ENCODE data around the gene ERCC1. TPM values are rescaled to one million over a fixed set of nuclear protein-coding genes. Genes with fewer than 3 reads are reported as not detected.

ERCC1 gene
- polyA plus RNA-seq, 2 of the 4 experiments (the other 2 are of a cell fraction), result 81.7 to 93.0 TPM

DNA sequence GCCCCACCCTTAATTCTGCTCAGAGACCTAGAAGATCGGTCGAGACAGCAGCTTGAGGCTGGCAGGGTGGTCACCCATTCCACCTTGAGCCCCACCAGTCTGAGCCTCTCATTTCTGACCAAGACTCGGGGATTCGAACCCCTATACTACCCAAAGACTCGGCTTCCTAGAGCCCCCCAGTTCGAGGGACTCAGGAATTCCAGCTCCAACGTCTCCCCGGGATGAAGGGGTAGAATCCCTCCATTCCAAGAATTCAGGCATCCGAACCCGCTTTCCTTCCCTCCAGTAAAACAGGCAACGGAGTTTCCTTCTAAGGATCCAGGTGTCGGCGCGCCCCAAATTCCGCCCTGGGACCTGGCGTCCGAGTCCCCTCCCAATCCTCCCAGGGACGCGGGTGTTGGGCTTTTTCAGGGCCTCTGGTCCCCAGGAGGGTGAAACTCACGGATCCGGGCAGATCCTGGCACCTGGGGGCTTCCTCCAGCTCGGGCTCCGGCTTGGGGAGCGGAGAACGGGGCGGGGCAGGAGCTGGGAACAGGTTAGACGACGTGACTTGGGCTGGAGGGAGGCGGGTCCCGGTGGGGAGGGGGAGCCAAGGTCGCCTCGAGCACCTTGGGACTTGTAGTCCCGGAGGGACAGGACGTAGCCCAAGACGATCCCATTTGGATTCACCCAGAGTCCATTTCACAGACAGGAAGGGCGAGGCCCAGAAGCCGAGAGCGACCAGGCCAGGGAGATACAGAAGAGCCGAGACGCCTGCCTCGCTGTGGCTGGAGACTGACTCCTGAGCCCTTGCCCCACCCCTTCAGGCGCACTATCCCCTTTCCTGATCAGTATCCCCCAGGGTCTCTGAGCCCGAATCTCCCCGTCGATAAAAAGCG lies 18.9 kb downstream of the ERCC1 start, which contains the start of gene PPP1R13L:
PPP1R13L (minus strand) TSS at position 513 of the 878 bp plus-strand sequence. CDS start 6,751 bp downstream, outside the sequence.
- ChIA-PET POLR2A (interaction anchor here (1.4 to 1.8 kb wide), 4 partner anchors 19 to 81 kb away, joined by 3 to 5 read pairs (median 4); partner anchors contain the start of gene ERCC1), CTCF (interaction anchor here (0.6 to 6.3 kb wide), 23 partner anchors 10 to 501 kb away, joined by 3 to 99 read pairs (median 6); partner anchors contain the start of genes BLOC1S3, ERCC1, FOSB and TRAPPC6A)
- Histone ChIP-seq H3K9me3 (no peaks in the 10 kb centered on the region), H3K4me3 (peak within 1 kb of the TSS; percentile 66), H3K4me2 (peak within 1 kb of the TSS; percentile 86), H3K27ac (peak within 1 kb of the TSS; percentile 94 to 96), H3K4me1 (peaks cover 39% of the 10 kb centered on the region)
- TF ChIP-seq CHD4 (IDR thresholded peaks at IDR 0.05; ENCODE audit: borderline replicate concordance) (peak; percentile 93), KDM1A (IDR thresholded peaks at IDR 0.05; ENCODE audit: low read depth) (peak; percentile 99), NPAS2 (CRISPR knock-in tag; IDR thresholded peaks at IDR 0.05; ENCODE audit: borderline replicate concordance) (no peak), RCOR1 (IDR thresholded peaks at IDR 0.05; ENCODE audit: low read depth, low read length) (peak; percentile 97), HOXB5 (CRISPR knock-in tag; IDR thresholded peaks at IDR 0.05) (0 out of 2 replicates have a peak, but pooled peaks have one; percentile 15), TFCP2L1 (CRISPR knock-in tag; IDR thresholded peaks at IDR 0.05) (peak; percentile 84; the same call in 1 of the 2 replicates), HDAC2 (IDR thresholded peaks at IDR 0.05) (peak; percentile 83), JUN (IDR thresholded peaks at IDR 0.05) (peak; percentile 16 to 35; a peak in 2 of 5 replicates)
- TF ChIP-seq, protein P1, sequence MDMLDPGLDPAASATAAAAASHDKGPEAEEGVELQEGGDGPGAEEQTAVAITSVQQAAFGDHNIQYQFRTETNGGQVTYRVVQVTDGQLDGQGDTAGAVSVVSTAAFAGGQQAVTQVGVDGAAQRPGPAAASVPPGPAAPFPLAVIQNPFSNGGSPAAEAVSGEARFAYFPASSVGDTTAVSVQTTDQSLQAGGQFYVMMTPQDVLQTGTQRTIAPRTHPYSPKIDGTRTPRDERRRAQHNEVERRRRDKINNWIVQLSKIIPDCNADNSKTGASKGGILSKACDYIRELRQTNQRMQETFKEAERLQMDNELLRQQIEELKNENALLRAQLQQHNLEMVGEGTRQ (IDR thresholded peaks at IDR 0.05), result no peak
- DNase-seq (ENCODE audit: low read depth in 1 of 2, low spot score in 1 of 2) (peak; percentile 95 to 96), ATAC-seq (peak; percentile 41 to 63), FAIRE-seq (no peak)
- 5% methylated on average over 40 of the region's 46 CpGs for WGBS (ENCODE audit: missing lambda C conversion rate)

DNA sequence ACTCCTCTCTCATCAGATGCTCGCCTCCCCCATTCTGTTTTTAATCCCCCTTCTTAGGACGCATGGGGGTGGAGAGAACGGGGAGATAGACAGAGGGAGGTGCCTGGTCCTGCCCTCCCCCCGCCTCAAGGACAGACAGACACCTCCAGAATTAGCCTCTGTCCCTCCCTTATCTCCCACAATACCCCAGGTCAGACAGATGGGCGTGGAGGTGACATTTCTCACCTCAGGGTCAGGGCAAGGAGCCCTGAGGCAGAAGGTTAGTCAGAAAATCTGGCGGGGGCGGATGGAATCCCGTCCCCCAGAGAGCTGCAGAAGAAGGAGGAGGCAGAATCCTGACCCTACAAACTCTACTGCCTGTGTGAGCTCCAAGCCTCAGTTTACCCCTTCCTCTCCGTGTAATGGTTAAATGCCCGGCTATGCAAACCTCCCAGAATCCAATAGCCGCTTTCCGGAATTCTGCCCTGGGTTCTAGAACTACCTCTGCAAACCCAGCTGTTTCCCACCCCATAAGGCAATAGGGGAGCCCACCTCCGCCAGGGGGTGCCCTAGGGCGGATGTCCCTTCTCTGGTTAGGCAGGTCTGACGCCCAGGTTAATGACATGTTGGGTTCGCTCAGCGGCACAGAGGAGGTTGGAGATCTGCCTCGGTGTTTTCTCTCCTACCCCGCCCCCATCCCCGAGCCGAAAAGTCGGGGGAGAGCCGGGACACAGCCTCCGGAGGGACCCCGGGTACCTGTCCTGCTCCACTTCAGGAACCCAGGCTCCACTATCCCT lies 19.7 kb downstream of the ERCC1 start:
- FAIRE-seq, result no peak
- POLR2A ChIA-PET, result interaction anchor here (0.6 to 1.8 kb wide), 6 partner anchors 20 to 81 kb away, joined by 3 to 5 read pairs (median 4); partner anchors contain the start of gene ERCC1
- CTCF ChIA-PET, result interaction anchor here (0.6 to 6.3 kb wide), 30 partner anchors 11 to 500 kb away, joined by 3 to 99 read pairs (median 6); partner anchors contain the start of genes BLOC1S3, ERCC1, FOSB and TRAPPC6A
- Histone ChIP-seq H3K4me2 (peak overlapping the region; percentile 86), H3K9me3 (no peaks in the 10 kb centered on the region), H3K4me3 (peak overlapping the region; percentile 66), H3K27ac (peak overlapping the region; percentile 94 to 96), H3K4me1 (peaks cover 39% of the 10 kb centered on the region)
- DNase-seq (ENCODE audit: low read depth in 1 of 2, low spot score in 1 of 2), result peak; percentile 80 to 95
- ATAC-seq, result peak; percentile 12 to 35; a peak in 3 of 6 replicates
- WGBS (ENCODE audit: missing lambda C conversion rate), result 17% methylated on average over 22 of the region's 25 CpGs
- TF ChIP-seq RCOR1 (IDR thresholded peaks at IDR 0.05; ENCODE audit: low read depth, low read length) (no peak), RAD21 (conservative IDR thresholded peaks at IDR 0.05 in 1 of 2, IDR thresholded peaks at IDR 0.05 in 1 of 2) (peak; percentile 31 to 50; a peak in 3 of 5 replicates), SMC3 (IDR thresholded peaks at IDR 0.05) (peak; percentile 56), SREBF2 (IDR thresholded peaks at IDR 0.05) (no peak)
- TF ChIP-seq, protein P2, sequence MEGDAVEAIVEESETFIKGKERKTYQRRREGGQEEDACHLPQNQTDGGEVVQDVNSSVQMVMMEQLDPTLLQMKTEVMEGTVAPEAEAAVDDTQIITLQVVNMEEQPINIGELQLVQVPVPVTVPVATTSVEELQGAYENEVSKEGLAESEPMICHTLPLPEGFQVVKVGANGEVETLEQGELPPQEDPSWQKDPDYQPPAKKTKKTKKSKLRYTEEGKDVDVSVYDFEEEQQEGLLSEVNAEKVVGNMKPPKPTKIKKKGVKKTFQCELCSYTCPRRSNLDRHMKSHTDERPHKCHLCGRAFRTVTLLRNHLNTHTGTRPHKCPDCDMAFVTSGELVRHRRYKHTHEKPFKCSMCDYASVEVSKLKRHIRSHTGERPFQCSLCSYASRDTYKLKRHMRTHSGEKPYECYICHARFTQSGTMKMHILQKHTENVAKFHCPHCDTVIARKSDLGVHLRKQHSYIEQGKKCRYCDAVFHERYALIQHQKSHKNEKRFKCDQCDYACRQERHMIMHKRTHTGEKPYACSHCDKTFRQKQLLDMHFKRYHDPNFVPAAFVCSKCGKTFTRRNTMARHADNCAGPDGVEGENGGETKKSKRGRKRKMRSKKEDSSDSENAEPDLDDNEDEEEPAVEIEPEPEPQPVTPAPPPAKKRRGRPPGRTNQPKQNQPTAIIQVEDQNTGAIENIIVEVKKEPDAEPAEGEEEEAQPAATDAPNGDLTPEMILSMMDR (IDR thresholded peaks at IDR 0.05), result peak; percentile 77
- TF ChIP-seq, protein P3, sequence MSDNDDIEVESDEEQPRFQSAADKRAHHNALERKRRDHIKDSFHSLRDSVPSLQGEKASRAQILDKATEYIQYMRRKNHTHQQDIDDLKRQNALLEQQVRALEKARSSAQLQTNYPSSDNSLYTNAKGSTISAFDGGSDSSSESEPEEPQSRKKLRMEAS (IDR thresholded peaks at IDR 0.05), result peak; percentile 46; the same call in 1 of the 2 replicates

DNA sequence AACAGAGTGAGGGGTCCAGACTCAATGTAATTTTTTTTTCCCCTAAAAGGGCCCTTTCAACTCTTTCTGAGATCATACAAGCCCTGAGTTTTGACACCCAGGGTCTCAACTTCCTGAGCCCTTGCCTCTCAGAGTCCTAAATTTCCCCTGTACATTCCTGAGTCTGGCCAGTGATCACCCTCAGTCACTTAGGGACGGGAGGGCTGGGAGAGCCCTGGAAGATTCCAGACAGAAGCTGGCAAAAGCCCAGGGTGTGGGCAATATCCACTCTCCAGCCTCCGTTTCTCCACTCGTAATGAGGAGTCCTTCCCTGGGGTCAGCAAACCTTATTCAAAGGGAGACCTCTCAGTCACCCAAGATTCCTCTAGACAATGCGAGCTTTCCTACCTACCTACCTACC lies 20.4 kb downstream of the ERCC1 start:
- WGBS (ENCODE audit: missing lambda C conversion rate), result 61% methylated on average over 4 of the region's 4 CpGs
- no peak for ATAC-seq
- POLR2A ChIA-PET, result interaction anchor here (0.6 to 1.6 kb wide), 4 partner anchors 22 to 75 kb away, joined by 3 to 6 read pairs (median 4); no protein-coding TSS in a partner anchor
- Histone ChIP-seq H3K4me2 (peak overlapping the region; percentile 86), H3K27ac (peak overlapping the region; percentile 94 to 96), H3K4me1 (peaks cover 39% of the 10 kb centered on the region), H3K4me3 (peak overlapping the region; percentile 66), H3K9me3 (no peaks in the 10 kb centered on the region)
- FAIRE-seq, result no peak
- TF ChIP-seq, protein P4, sequence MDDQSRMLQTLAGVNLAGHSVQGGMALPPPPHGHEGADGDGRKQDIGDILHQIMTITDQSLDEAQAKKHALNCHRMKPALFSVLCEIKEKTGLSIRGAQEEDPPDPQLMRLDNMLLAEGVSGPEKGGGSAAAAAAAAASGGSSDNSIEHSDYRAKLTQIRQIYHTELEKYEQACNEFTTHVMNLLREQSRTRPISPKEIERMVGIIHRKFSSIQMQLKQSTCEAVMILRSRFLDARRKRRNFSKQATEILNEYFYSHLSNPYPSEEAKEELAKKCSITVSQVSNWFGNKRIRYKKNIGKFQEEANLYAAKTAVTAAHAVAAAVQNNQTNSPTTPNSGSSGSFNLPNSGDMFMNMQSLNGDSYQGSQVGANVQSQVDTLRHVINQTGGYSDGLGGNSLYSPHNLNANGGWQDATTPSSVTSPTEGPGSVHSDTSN (IDR thresholded peaks at IDR 0.05), result no peak
- no peak for TF ChIP-seq PHF8 (IDR thresholded peaks at IDR 0.05; ENCODE audit: borderline replicate concordance, low read depth)
- TF ChIP-seq, protein P5, sequence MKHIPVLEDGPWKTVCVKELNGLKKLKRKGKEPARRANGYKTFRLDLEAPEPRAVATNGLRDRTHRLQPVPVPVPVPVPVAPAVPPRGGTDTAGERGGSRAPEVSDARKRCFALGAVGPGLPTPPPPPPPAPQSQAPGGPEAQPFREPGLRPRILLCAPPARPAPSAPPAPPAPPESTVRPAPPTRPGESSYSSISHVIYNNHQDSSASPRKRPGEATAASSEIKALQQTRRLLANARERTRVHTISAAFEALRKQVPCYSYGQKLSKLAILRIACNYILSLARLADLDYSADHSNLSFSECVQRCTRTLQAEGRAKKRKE (CRISPR knock-in tag; IDR thresholded peaks at IDR 0.05; ENCODE audit: low read depth), result no peak
- no peak for TF ChIP-seq FOXS1 (CRISPR knock-in tag; IDR thresholded peaks at IDR 0.05)
- TF ChIP-seq NR3C1 (IDR thresholded peaks at IDR 0.05), result no peak
- TF ChIP-seq CBX8 (IDR thresholded peaks at IDR 0.05), result no peak
- no peak for DNase-seq (ENCODE audit: low read depth in 1 of 2, low spot score in 1 of 2)
- CTCF ChIA-PET, result interaction anchor here (0.9 to 6.3 kb wide), 30 partner anchors 11 to 500 kb away, joined by 3 to 99 read pairs (median 6); partner anchors contain the start of genes BLOC1S3, ERCC1, FOSB and TRAPPC6A

Data from A549 (cell line).